Activated CD8-positive, alpha-beta memory T cell treated with anti-CD3 and anti-CD28 coated beads for 1 hour (primary cell): Measurements from ENCODE around the gene RAB7A.
A peak's percentile ranks its signal among the peaks of the same experiment; 100 is the strongest.

Experiments
- DNase-seq, 2 donors: peaks; one replicate each; pipeline ENCODE4 v3.0.0-alpha.2; 2020; ENCODE audit warnings: low read depth in 1 of 2; ENCODE audit errors: extremely low read depth in 1 of 2

Gene RAB7A

DNA sequence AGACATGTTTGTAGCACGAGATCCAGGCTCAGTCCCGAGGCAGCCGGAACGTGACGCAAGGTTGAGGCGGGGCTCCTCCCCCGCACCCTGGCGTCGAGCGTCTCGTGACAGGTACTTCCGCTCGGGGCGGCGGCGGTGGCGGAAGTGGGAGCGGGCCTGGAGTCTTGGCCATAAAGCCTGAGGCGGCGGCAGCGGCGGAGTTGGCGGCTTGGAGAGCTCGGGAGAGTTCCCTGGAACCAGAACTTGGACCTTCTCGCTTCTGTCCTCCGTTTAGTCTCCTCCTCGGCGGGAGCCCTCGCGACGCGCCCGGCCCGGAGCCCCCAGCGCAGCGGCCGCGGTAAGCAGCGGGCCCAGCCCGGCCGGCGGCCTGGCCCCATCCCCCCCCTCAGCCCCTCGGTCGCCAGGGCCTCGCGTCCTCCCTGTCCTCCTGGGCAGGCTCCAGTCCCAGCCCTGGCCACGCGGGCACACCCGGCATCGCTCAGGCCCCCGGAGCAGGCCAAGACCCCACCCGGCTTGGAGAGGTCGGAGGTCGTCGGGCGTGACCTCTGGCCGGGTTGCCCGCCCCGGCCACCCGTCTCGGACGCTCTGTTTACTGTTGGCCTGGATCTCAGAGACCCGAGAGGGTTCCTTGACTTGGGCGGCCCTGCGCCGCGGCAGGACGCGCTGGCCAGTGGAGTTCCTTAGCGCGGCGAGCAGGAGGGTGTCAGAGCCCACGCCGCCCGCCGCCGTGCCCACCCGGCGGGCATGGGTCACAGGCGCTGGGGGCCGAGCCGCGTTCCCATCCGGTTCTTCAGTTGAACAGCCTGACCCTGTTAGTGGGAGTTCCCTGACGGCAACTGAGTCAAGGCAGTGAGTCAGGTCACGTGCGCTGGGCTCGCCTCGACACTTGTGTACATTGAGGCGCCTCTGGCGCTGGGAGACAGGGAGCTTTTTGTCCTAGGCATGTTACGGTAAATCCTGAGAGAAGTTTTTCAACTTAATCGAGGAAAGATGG lies at the start of gene RAB7A:
Gene RAB7A, plus strand, starts transcription at position 161 of the 994 bp plus-strand sequence. CDS start 69,185 bp downstream, outside the sequence.
- peak; percentile 92 to 96 for DNase-seq

DNA sequence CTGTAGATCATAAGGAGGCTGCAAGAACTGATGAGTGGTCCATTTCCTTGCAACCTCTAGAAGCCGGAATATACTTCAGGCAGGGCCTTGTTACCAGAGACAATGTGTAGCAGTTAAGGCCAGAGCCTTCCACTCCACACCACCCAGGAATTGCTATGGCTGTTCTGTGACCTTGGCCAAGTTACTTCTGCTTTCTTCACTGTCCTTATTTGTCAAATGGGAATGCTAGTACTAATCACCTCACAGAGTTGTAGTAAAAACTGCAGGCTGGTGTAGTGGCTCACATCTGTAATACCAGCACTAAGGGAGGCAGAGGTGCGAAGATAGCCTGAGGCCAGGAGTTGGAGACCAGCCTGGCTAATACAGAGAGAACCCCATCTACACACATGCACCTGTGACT lies 46.6 kb upstream of the RAB7A start:
- no peak for DNase-seq

DNA sequence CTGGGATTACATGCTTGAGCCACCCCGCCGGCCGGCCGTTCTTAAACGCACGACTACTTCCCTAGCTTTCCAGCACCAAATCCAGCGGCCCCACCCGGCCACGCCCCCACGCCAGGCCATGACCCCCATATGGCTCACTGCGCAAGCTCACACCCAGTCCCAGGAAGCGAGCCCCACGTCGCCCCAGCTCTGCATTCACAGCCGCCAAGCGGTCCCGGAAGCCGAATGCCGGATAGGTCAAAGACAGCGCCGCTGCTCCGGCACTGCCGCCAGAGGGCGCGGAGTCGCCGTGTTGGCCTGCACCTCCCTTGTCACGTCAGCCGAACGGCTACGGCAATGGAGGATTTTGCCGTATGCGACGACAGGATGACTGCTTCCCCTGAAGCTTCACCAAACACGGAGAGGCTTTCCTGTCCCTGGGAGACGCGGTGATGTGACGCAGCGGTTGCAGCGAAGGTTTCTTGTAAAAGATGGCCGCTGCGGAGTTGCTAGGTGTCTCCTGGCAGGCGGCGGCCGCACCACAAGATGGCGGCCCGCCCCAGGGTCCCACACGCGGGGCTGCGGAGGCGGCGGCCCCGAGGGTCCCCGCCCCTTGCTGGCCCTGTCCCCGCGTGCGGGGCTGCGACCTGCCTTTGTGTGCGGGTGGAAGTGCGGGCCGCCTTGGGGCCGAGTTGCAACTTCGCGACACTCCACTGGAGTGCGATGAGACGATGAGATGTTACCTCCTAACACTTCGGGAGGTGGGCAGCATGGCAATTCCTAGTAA lies 45.2 kb upstream of the RAB7A start:
- DNase-seq, result peak; percentile 92

DNA sequence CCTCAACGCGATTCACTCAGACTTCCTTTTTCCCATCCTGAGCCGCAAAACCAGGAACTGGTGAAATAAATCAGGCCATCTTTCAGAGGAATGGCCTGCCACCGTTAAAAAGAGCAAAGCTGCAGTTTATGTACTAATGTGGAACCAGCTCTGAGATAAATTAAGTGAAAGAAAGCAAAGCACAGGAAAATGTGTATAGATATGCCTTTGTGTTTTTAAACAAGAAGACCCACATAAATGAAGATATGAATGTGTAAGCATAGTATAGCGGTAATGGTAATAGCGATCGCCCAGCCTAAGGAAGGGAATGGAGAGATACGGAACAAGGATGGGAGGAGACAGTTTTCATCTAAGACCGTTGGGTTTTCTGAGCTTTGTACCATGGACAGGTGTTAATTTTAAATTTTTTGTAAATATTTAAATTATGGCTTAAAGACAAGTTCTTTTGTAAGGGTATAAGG lies 44.6 kb upstream of the RAB7A start:
- DNase-seq, result no peak

DNA sequence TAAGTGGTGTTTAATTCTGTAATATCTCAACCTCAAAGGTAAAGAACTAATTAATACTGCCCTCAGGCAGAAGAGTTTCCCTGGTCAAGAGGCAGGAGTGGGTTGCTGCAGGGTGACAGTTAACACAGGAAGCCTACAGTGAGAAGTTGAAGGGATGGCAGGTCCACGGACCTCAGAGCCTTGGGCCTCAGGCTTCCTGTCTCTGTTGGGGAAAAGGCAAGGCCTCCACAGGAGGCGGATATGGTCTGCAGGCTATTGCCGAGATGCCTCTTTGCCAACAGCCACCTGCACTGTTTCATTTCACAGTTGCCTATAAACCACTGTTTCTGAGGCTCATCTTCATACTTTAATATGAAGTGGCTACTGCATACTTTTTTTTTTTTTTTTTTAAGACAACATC lies 42.0 kb upstream of the RAB7A start:
- no peak for DNase-seq

DNA sequence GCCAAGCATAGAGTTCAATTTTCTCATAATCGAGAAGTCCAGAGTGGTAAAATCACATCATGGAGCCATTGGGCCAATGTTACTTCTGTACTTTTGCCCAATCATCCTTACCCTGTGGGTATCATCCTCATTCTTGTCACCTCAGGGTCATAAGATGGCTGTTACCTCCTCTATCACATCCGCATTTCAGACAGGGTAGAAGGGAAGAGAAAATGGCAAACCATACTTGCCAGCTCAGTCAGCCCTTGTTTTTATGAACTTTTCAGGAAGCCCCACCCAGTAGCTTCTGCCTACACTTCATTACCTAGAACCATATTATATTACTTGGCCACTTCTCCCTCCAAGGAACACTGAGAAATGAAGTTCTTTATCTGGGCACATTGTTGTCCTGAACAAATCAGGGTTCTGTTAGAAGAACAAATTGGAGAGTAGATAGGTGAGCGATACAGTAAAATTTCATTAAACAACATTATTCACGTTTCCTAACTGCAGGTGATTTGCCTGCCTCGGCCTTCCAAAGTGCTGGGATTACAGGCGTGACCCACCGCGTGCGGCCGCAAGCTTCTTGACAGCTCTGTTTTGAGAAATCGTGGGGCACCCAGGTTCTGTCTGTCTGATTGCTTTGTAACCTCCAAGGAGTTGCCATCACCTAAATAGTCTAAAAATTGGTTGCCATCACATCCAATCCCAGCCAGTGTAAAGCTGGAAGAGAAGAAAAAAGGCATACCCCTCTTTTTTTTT lies 40.8 kb upstream of the RAB7A start:
- DNase-seq, result no peak

DNA sequence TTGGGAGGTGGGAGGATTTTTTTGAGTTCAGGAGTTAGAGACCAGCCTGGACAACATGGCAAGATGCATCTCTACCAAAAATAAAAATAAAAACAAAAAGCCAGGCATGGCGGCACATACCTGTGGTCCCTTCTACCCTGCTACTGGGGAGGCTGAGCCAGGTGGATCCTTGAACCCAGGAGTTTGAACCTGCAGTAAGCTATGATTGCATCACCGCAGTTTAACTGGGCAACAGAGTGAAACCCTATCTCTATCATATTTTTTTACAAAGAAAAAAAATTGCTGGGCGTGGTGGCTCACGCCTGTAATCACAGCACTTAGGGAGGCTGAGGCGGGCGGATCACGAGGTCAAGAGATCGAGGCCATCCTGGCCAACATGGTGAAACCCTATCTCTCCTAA lies 39.5 kb upstream of the RAB7A start:
- no peak for DNase-seq

DNA sequence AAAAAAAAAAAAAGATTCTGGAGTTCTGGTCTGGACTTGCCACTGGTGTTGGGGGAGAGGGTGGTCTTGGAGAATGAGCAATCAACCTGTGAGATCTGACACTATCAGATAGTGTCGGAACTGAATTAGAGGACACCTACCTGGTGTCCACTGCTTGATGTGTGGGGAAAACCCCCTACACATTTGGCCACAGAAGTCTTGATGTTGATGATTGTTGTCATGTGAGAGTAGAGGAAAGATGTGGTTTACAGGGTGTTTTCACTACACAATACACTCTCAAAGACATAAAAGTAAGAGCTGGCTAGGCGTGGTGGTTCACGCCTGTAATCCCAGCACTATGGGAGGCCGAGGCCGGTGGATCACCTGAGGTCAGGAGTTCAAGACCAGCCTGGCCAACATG lies 36.9 kb upstream of the RAB7A start:
- DNase-seq, result no peak

DNA sequence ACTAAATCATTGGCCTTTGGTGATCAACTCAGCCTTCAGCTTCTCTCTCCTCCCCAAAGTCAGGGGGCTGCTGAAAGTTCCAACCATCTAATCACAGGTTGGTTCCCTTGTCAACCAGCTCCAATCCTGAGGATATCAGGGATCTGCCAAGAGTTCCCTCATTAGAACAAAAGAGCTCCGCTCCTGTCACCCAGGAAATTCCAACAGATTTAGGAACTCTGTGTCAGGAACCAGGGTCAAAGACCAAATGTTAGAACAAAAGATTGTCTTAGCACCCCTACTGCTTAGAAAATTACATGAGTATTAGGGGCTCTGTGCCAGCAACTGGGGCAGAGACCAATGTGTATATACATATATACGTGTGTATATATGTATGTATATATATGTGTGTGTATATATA lies 32.3 kb upstream of the RAB7A start:
- DNase-seq, result no peak

DNA sequence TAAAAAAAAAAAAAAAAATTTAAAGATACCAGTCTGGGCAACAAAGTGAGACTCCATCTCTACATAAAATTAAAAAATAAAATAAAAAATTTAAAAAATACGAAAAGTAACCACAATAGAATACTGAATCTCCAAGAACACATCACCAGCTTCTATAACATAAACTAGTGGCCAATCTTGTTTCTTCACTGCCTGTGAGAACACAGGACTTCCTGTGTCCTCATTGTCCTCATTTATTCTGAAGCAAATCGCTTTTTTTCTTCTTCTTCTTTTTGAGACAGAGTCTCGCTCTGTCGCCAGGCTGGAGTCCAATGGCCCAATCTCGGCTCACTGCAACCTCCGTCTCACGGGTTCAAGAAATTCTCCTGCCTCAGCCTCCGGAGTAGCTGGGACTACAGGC lies 28.6 kb upstream of the RAB7A start:
- DNase-seq, result no peak

DNA sequence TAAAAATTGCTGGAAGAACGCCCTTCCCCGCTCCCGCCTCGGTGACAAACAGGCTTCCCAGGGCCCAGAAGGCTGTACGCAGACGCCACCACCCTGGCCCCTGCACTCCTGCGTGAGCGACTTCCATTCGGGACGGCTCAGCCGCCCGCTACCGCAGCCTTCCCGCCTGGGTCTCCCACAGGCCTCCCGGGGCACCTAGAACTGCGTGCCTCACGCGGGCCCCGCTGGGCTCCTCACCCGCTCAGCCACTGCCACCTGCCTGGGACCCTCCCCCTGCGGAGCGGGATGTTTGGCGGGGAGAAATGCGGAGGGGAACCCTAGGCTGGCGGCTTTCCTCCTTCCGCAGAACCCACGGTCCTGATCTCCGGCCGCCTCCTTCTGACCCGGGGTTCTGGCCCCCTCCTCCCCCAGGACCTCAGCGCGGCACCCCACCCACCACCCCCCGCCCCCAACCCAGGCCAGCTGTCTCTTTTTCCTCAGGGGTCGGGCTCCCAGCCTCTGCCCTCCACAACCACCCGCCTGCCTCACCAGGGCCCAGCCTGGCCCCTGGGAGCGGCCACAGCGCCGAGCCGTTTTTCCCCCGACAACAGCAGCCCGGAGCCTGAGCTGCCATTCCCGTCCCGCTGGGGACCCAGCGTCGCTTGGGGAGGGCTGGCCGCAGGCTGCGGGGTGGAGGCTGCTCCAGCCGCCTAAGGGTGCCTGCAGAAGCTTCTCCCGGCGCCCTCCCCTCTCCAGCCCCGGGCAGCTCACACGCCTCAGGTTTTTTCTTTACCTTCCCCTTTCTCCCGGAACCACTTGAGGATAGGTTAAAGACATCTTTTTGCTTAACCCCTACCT lies 27.6 kb upstream of the RAB7A start:
- no peak for DNase-seq

DNA sequence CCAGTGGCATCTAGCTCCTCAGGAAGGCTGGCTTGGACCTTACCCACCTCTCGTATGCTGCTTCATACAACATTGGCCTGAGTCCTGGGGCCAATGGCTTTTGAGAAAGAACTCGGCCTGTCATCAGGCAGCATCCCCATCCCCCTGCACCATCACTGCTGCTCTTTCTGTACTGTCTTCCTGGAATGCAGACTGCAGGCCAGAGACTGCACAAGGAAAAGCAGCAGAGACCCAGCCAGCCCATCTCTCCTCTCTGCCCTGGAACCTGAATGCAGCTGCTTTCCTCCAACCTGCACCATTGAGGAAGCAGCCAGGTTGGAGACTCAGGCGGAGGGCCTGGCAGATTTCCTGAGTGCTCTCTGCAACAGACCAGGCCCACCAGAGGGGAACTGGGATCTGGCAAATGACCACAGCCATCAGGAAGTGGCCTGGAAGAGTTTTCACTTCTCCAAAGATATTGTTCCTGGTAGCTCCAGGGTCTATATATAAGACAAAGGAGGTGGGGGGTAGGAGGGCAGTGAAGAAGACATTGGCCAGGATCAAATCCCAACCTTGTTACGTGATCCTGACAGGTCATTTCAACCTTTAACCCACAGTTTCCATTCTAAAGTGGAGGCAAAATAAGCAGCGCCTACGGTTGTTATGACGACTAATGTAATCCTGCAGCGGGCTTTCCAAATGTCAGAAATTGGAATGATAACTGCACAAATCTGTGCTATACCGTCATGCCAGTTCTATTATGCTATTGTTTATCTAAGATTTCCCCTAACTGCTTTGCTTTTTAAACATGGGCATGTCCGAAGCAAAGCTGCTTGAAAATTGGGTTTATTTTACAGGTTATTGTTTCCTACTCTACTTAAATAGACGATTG lies 24.4 kb upstream of the RAB7A start:
- no peak for DNase-seq

DNA sequence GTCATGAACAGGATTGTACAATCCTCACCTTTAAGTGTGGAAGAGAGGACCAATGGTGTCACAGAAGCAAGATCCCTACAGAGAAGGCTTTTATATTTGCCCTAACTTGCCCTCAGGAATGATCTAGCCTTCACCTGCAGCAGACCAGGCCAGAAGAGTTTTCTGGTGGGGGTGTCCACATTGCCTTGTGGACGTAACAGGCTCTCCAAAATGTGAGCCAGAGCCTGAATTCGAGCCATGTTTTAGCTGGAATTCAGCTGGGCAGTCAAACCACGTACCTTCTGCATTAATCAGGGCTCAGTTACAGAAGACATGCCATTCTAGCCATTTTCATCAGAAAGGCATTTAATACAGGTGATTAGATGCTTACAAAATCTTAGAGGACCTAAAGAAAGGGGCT lies 23.6 kb upstream of the RAB7A start:
- DNase-seq, result no peak

DNA sequence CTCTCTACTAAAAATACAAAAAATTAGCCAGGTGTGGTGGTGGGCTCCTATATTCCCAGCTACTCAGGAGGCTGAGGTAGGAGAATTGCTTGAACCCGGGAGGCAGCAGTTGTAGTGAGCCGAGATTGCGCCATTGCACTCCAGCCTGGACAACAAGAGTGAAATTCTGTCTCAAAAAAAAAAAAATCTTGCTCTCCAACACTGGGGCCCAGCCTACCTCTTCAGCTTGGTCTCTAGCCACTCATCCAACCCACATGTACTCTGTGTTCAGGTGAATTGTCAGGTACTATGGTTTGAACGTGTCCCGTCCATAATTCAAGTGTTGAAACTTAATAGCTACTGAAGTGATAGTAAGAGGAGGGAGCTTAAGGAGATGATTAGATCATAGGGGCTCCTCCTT lies 22.4 kb upstream of the RAB7A start:
- DNase-seq, result no peak

DNA sequence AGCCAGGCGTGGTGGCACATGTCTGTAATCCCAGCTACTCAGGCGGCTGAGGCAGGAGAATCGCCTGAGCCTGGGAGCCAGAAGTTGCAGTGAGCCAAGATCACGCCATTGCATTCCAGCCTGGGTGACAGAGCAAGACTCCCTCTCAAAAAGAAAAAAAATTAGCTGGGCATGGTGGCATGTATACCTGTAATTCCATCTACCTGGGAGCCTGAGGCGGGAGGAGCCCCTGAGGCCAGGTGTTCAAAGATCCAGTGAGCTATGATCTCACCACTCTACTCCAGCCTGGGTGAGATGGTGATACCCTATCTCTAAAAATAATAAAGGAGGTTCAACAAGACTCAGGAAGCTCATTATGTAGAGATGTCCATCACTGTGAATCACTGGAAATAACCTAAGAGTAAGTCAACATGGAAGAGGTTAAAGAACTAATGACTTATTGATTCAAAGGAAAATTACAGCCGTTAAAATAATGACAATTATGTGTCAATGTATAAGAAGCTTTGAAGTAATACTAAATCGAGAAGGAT lies 19.8 kb upstream of the RAB7A start:
- DNase-seq, result no peak

DNA sequence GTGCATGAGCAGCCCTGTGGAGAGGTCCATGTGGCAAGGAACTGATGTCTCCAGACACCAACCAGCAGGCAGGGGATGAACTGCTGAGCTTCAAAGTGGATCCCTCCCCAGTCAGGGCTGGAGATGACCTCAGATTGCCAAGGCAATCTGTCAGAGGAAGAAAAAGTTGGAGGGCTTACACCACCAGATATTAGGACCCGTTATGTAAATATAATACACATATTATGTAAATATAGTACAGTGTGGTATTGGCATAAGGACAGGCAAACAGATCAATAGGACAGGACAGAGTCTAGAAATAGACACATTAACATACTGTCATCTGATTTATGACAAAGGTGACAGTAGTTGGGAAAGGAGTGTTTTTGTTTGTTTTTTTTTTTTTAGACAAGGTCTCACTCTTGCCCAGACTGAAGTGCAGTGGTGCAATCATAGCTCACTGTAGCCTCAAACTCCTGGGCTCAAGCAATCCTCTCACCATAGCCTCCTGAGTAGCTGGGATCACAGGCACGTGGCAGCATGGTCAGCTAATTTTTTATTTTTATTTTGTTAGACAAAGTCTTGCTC lies 18.0 kb upstream of the RAB7A start:
- no peak for DNase-seq

DNA sequence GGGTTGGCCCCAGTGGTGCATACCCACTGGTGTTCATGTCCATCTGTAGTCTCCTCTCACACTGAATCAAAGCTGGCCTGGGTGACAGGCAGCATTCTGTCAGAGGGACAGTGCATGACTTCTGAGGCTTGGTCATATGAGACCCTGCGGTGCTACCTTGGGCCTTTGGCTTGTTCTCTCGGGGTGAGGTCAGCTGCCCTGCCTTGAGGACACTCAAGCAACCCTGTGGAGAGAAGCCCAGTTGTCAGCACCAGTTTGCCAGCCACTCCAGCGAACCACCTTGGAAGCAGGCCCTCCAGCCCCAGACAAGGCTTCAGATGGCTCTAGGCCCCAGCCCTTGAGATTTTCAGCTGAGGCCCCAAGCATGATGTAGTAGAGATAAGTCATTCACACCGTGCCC lies 16.9 kb upstream of the RAB7A start:
- DNase-seq, result no peak

DNA sequence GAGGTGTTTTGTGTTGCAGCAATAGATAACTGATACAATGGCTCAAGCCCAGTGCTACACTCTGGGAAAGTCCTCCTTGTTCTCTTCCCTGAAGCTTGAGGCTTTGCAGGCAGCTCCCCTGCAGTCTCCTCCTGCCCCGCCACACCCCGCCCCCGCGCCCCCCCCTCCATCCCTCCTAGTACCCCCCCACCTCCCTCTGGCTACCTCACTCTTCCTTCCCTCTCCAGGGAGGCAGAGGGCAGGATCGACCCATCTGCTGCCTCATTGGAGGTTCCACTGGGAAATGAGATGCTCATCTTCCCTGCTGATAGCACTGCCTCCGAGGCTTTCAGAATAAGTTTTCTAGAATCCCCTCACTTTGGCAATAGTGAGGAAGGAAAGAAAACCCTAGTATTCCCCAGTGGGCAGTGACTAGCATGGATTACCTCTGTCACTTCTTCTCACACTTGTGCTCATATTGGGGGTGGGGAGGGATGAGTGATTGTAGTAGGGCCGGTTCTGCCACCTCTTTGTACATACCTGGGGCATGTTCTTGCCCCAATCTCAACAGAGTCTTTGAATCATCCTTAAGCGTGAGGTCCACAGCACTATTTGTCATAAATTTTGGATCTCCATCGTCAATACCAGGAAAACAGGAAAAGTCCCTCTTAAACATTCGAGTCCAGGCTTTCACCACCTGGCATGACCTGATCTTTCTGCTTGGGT lies 16.3 kb upstream of the RAB7A start:
- no peak for DNase-seq
